HEK293 (cell line): Measurements from ENCODE around the gene HEMK1.

Experiments
- CTCF ChIA-PET: fragments of 350-600 bp; formaldehyde crosslinking; extraction: SDS; loops from one replicate; lab custom pipeline; 2021; ENCODE audit warnings: antibody characterized with exemption; lab: Yijun Ruan, JAX
- POLR2A ChIA-PET: fragments of 300-600 bp; formaldehyde crosslinking; extraction: SDS; loops from one replicate; lab custom pipeline; 2020; ENCODE audit warnings: antibody characterized with exemption, inconsistent platforms; lab: Yijun Ruan, JAX
- H3K27ac ChIP-seq: fragments of 200-500 bp; sonication (Bioruptor generic); 2 replicates; pipeline ENCODE4 v1.5.1; 2014; ENCODE audit warnings: low read depth, low read length, control low read depth, inconsistent platforms; ENCODE audit errors: extremely low read depth
- H3K36me3 ChIP-seq, 2 experiments: fragments of 200-500 bp in 1 of 2; sonication (Bioruptor generic) in 1 of 2; 1 replicate in 1 of 2; 2 replicates in 1 of 2; pipeline ENCODE4 v1.5.1; 2014 to 2017; ENCODE audit warnings: inconsistent platforms in 2 of 2, low read length in 2 of 2; ENCODE audit not compliant: control insufficient read depth in 2 of 2, insufficient read depth in 1 of 2
- H3K4me1 ChIP-seq: fragments of 200-500 bp; sonication (Bioruptor generic); 2 replicates; pipeline ENCODE4 v1.5.1; 2014; ENCODE audit warnings: mild to moderate bottlenecking, low read length, inconsistent platforms; ENCODE audit not compliant: control insufficient read depth, insufficient read depth
- H3K4me3 ChIP-seq: 2 replicates; pipeline ENCODE4 v1.5.1; 2011; ENCODE audit warnings: low read depth, mild to moderate bottlenecking, control low read depth, low read length, moderate library complexity
- H3K9me3 ChIP-seq: fragments of 200-500 bp; sonication (Bioruptor generic); 2 replicates; pipeline ENCODE4 v1.5.1; 2014; ENCODE audit warnings: low read depth, low read length, inconsistent platforms; ENCODE audit not compliant: control insufficient read depth, insufficient read depth
- ELK4 ChIP-seq: IDR thresholded peaks from 2 replicates; pipeline ENCODE4 v1.6.1; 2011; ENCODE audit warnings: mild to moderate bottlenecking, low read depth, low read length, borderline replicate concordance
- GLI4 ChIP-seq: fragments of 450-650 bp; formaldehyde crosslinking; IDR thresholded peaks from 2 replicates; pipeline ENCODE4 v1.5.1; 2016; ENCODE audit warnings: missing biosample characterization, missing genetic modification characterization
- PBX3 ChIP-seq: sonication (generic); formaldehyde crosslinking; IDR thresholded peaks from 2 replicates; pipeline ENCODE4 v1.8.1; 2022; ENCODE audit warnings: mild to moderate bottlenecking, moderate library complexity, missing genetic modification reagents
- RBAK ChIP-seq: fragments of 450-650 bp; formaldehyde crosslinking; IDR thresholded peaks from 2 replicates; pipeline ENCODE4 v1.5.1; 2016; ENCODE audit warnings: missing biosample characterization, missing genetic modification characterization
- REPIN1 ChIP-seq: fragments of 450-650 bp; formaldehyde crosslinking; IDR thresholded peaks from 2 replicates; pipeline ENCODE4 v1.5.1; 2017; ENCODE audit warnings: missing biosample characterization, missing genetic modification characterization, low read depth
- REST ChIP-seq: fragments of 450-650 bp; formaldehyde crosslinking; IDR thresholded peaks from 2 replicates; pipeline ENCODE4 v1.5.1; 2016; ENCODE audit warnings: missing biosample characterization, missing genetic modification characterization
- WT1 ChIP-seq: fragments of 450-650 bp; formaldehyde crosslinking; IDR thresholded peaks from 2 replicates; pipeline ENCODE4 v1.5.1; 2016; ENCODE audit warnings: missing biosample characterization, missing genetic modification characterization
- ZFHX2 ChIP-seq: fragments of 450-650 bp; formaldehyde crosslinking; conservative IDR thresholded peaks from 2 replicates; pipeline ENCODE4 v1.5.1; 2016; ENCODE audit warnings: missing biosample characterization, missing genetic modification characterization
- ZFP3 ChIP-seq: fragments of 450-650 bp; formaldehyde crosslinking; IDR thresholded peaks from 2 replicates; pipeline ENCODE4 v1.5.1; 2016; ENCODE audit warnings: low read depth, missing biosample characterization, missing genetic modification characterization
- ZNF121 ChIP-seq: fragments of 450-650 bp; formaldehyde crosslinking; IDR thresholded peaks from 2 replicates; pipeline ENCODE4 v1.5.1; 2016; ENCODE audit warnings: missing biosample characterization, missing genetic modification characterization
- ZNF175 ChIP-seq: fragments of 450-650 bp; formaldehyde crosslinking; IDR thresholded peaks from 2 replicates; pipeline ENCODE4 v1.5.1; 2016; ENCODE audit warnings: missing biosample characterization, missing genetic modification characterization
- ZNF202 ChIP-seq: fragments of 450-650 bp; formaldehyde crosslinking; IDR thresholded peaks from 2 replicates; pipeline ENCODE4 v1.5.1; 2016; ENCODE audit warnings: missing biosample characterization, missing genetic modification characterization, borderline replicate concordance
- ZNF324 ChIP-seq: fragments of 450-650 bp; formaldehyde crosslinking; IDR thresholded peaks from 2 replicates; pipeline ENCODE4 v1.5.1; 2016; ENCODE audit warnings: missing biosample characterization, missing genetic modification characterization
- ZNF37A ChIP-seq: fragments of 450-650 bp; IDR thresholded peaks from 2 replicates; pipeline ENCODE4 v1.5.1; 2018; ENCODE audit warnings: missing biosample characterization, missing genetic modification characterization
- ZNF530 ChIP-seq: fragments of 450-650 bp; formaldehyde crosslinking; IDR thresholded peaks from 2 replicates; pipeline ENCODE4 v1.5.1; 2016; ENCODE audit warnings: low read depth, missing biosample characterization, missing genetic modification characterization
- ZNF571 ChIP-seq: fragments of 450-650 bp; formaldehyde crosslinking; IDR thresholded peaks from 2 replicates; pipeline ENCODE4 v1.5.0; 2017; ENCODE audit warnings: missing biosample characterization, missing genetic modification characterization
- ZNF654 ChIP-seq: fragments of 450-650 bp; formaldehyde crosslinking; IDR thresholded peaks from 2 replicates; pipeline ENCODE4 v1.5.1; 2016; ENCODE audit warnings: low read depth, missing biosample characterization, missing genetic modification characterization
- ZNF768 ChIP-seq: fragments of 450-650 bp; formaldehyde crosslinking; IDR thresholded peaks from 2 replicates; pipeline ENCODE4 v1.5.1; 2018; ENCODE audit warnings: missing biosample characterization, mild to moderate bottlenecking, missing genetic modification characterization
- TF ChIP-seq, protein P1 (sequence below): fragments of 450-650 bp; IDR thresholded peaks from 2 replicates; pipeline ENCODE4 v1.5.1; 2018; ENCODE audit warnings: missing biosample characterization, missing genetic modification characterization
- TF ChIP-seq, protein P2 (sequence below): fragments of 450-650 bp; formaldehyde crosslinking; IDR thresholded peaks from 2 replicates; pipeline ENCODE4 v1.5.1; 2016; ENCODE audit warnings: missing biosample characterization, missing genetic modification characterization

HEMK1 gene

DNA sequence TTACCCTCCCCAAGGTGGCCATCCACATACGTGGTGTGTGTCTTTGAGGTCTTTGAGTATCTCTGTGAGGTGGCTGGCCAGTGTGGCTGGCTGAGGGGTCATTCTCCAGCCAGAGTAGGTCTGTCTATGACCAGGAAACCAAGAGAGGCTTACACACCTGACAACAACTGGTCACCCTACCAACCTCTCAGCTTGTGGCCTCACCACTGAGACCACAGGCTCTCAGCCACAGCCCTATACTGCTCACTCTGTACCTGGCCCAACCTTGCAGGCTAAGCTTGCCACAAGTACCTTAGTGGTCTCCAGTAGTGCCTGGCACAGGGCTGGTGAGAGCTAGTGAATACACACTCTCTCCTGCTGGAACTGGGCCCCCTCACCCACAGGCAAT lies 5.1 kb downstream of the HEMK1 start:
- POLR2A ChIA-PET = no interaction called here

GRCh38 chr3:50575372-50575771 lies 6.0 kb downstream of the HEMK1 start:
- no peaks in the 10 kb centered on the region for H3K4me1 ChIP-seq
- peaks cover 0 to 70% of the 10 kb centered on the region in 2 experiments; a peak in 1 of 3 replicates for H3K36me3 ChIP-seq
- POLR2A ChIA-PET = no interaction called here
- H3K4me3 ChIP-seq = no peak overlapping the region
- TF ChIP-seq, protein P1, sequence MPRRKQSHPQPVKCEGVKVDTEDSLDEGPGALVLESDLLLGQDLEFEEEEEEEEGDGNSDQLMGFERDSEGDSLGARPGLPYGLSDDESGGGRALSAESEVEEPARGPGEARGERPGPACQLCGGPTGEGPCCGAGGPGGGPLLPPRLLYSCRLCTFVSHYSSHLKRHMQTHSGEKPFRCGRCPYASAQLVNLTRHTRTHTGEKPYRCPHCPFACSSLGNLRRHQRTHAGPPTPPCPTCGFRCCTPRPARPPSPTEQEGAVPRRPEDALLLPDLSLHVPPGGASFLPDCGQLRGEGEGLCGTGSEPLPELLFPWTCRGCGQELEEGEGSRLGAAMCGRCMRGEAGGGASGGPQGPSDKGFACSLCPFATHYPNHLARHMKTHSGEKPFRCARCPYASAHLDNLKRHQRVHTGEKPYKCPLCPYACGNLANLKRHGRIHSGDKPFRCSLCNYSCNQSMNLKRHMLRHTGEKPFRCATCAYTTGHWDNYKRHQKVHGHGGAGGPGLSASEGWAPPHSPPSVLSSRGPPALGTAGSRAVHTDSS (tag by site-specific recombination) = no peak
- TF ChIP-seq ZNF571 (tag by site-specific recombination) = no peak
- no peak for TF ChIP-seq REPIN1 (tag by site-specific recombination)
- TF ChIP-seq ZNF37A (tag by site-specific recombination) = no peak
- H3K9me3 ChIP-seq = no peaks in the 10 kb centered on the region
- no peak overlapping the region for H3K27ac ChIP-seq
- CTCF ChIA-PET = interaction anchor here (0.7 to 1.7 kb wide), 5 partner anchors 33 to 78 kb away, joined by 3 to 8 read pairs (median 3); partner anchors contain the start of gene CISH

More for the DNA sequence above, 5.1 kb downstream of the HEMK1 start:
- no peaks in the 10 kb centered on the region for H3K9me3 ChIP-seq
- TF ChIP-seq PBX3 (CRISPR knock-in tag) = no peak
- no peak for TF ChIP-seq ZNF121 (tag by site-specific recombination)
- no peak for TF ChIP-seq ZNF202 (tag by site-specific recombination)
- no peak for TF ChIP-seq WT1
- TF ChIP-seq ZNF530 (tag by site-specific recombination) = no peak
- no peak for TF ChIP-seq ZNF654
- no peak for TF ChIP-seq ZNF175 (tag by site-specific recombination)
- no peak for TF ChIP-seq GLI4 (tag by site-specific recombination)
- TF ChIP-seq RBAK (tag by site-specific recombination) = no peak
- TF ChIP-seq ZFP3 = no peak
- no peak for TF ChIP-seq ZNF324 (tag by site-specific recombination)
- TF ChIP-seq, all 188 proteins: peak for 0
- no peaks in the 10 kb centered on the region for H3K4me1 ChIP-seq
- H3K36me3 ChIP-seq = peaks cover 0 to 61% of the 10 kb centered on the region in 2 experiments; a peak in 1 of 3 replicates
- no peak overlapping the region for H3K27ac ChIP-seq
- CTCF ChIA-PET = interaction anchor here (1.1 to 1.7 kb wide), 2 partner anchors 39 to 79 kb away, joined by 3 to 8 read pairs; no protein-coding TSS in a partner anchor
- no peak overlapping the region for H3K4me3 ChIP-seq

- Histone ChIP-seq H3K27ac (no peak overlapping the region), H3K9me3 (no peaks in the 10 kb centered on the region), H3K4me3 (no peak overlapping the region), H3K36me3 (peaks cover 0 to 87% of the 10 kb centered on the region in 2 experiments; a peak in 1 of 3 replicates), H3K4me1 (no peaks in the 10 kb centered on the region)
- CTCF ChIA-PET = interaction anchor here (1.1 to 2.2 kb wide), 4 partner anchors 14 to 862 kb away, joined by 3 to 6 read pairs (median 4); no protein-coding TSS in a partner anchor
- POLR2A ChIA-PET = no interaction called here
- TF ChIP-seq ZNF768 (no peak), REST (tag by site-specific recombination) (no peak), ELK4 (no peak), ZFHX2 (tag by site-specific recombination) (no peak)
- TF ChIP-seq, protein P2, sequence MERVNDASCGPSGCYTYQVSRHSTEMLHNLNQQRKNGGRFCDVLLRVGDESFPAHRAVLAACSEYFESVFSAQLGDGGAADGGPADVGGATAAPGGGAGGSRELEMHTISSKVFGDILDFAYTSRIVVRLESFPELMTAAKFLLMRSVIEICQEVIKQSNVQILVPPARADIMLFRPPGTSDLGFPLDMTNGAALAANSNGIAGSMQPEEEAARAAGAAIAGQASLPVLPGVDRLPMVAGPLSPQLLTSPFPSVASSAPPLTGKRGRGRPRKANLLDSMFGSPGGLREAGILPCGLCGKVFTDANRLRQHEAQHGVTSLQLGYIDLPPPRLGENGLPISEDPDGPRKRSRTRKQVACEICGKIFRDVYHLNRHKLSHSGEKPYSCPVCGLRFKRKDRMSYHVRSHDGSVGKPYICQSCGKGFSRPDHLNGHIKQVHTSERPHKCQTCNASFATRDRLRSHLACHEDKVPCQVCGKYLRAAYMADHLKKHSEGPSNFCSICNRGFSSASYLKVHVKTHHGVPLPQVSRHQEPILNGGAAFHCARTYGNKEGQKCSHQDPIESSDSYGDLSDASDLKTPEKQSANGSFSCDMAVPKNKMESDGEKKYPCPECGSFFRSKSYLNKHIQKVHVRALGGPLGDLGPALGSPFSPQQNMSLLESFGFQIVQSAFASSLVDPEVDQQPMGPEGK = no peak
Observed at GRCh38 chr3:50577348-50577747, 8.0 kb downstream of the HEMK1 start.
